Progenitor cell of endocrine pancreas (in vitro differentiated cells): ENCODE data around the gene NLRC4. TPM values are rescaled to one million over a fixed set of nuclear protein-coding genes. Genes with fewer than 3 reads are reported as not detected.
A peak's percentile ranks its signal among the peaks of the same experiment; 100 is the strongest.
"Not testable (repeated sequence)": the region's sequence is repeated elsewhere in the genome, so short reads cannot be mapped to it uniquely, and the experiment has no call there.

ENCODE experiments used
- DNase-seq: peaks from one replicate; pipeline ENCODE4 v3.0.0; 2021; ENCODE audit warnings: low spot score; ENCODE audit not compliant: unreplicated experiment
- H3K27ac Mint-ChIP-seq: 2 replicates; pipeline ENCODE4 v1.8.0; 2021; ENCODE audit warnings: mild to moderate bottlenecking, moderate library complexity, mixed read lengths
- H3K27me3 Mint-ChIP-seq: 2 replicates; pipeline ENCODE4 v1.8.0; 2021; ENCODE audit warnings: mixed read lengths
- H3K36me3 Mint-ChIP-seq: 2 replicates; pipeline ENCODE4 v1.8.0; 2022; ENCODE audit warnings: mixed read lengths; ENCODE audit not compliant: insufficient read depth
- H3K4me1 Mint-ChIP-seq: 2 replicates; pipeline ENCODE4 v1.8.0; 2021; ENCODE audit warnings: low read depth, mixed read lengths
- H3K4me3 Mint-ChIP-seq: 2 replicates; pipeline ENCODE4 v1.8.0; 2021; ENCODE audit warnings: low read depth, mild to moderate bottlenecking, moderate library complexity, mixed read lengths
- H3K9me3 Mint-ChIP-seq: 2 replicates; pipeline ENCODE4 v1.8.0; 2021; ENCODE audit warnings: low read depth, mixed read lengths
- total RNA-seq: library from RNA; stranded (reverse); gene quantifications from 2 replicates; pipeline ENCODE4 v1.2.1, GENCODE V29; 2021
- TF ChIP-seq, protein P1 (sequence below): fragments of 200-600 bp; sonication (generic); IDR thresholded peaks from one replicate; pipeline ENCODE4 v1.5.0; 2021; ENCODE audit warnings: antibody characterized with exemption, mild to moderate bottlenecking; ENCODE audit not compliant: unreplicated experiment

Gene NLRC4
- total RNA-seq, 1 donor from 2014 or later = not detected

DNA sequence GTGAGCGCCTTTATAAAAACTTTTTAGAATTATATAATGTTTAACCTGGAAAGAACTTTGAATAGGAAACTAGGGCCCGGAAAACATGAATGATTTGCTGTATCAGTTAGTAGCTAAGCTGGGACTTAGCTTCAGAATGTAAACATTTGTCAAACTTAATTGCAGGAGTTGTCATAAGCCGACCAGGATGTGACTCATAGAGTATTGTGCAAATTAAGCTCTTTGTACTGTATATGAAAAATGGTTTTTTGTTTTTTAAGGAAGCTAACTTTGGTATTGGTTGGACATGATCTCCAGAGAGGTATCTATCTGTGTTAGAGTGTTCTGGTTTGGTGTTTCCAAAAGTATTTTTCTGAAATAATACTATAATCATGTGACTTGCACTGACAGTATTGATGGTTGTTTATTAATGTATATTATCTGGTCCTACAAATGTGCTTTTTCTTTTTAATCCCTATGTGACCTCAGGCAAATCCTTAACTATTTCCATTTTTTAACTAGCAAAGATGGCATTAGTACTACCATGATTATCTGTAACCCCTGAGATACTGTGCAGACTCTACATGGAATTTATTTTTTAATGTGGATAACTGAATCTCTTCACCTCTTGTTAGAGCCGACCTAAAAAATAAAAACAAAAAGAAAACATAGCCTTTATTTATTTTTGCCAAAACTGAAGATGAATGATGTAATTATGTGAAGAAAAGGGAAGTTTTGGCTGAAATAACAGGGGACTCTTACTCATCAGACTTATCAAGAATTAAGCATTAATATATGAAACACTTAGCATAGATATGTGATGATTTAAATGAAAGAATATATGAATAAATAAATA is 24.7 kb upstream of the NLRC4 start:
- H3K27ac Mint-ChIP-seq = no peak overlapping the region
- H3K4me1 Mint-ChIP-seq = no peaks in the 10 kb centered on the region
- H3K36me3 Mint-ChIP-seq = peaks cover 12% of the 10 kb centered on the region
- TF ChIP-seq, protein P1, sequence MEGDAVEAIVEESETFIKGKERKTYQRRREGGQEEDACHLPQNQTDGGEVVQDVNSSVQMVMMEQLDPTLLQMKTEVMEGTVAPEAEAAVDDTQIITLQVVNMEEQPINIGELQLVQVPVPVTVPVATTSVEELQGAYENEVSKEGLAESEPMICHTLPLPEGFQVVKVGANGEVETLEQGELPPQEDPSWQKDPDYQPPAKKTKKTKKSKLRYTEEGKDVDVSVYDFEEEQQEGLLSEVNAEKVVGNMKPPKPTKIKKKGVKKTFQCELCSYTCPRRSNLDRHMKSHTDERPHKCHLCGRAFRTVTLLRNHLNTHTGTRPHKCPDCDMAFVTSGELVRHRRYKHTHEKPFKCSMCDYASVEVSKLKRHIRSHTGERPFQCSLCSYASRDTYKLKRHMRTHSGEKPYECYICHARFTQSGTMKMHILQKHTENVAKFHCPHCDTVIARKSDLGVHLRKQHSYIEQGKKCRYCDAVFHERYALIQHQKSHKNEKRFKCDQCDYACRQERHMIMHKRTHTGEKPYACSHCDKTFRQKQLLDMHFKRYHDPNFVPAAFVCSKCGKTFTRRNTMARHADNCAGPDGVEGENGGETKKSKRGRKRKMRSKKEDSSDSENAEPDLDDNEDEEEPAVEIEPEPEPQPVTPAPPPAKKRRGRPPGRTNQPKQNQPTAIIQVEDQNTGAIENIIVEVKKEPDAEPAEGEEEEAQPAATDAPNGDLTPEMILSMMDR = no peak
- H3K9me3 Mint-ChIP-seq = no peaks in the 10 kb centered on the region
- DNase-seq = no peak
- H3K4me3 Mint-ChIP-seq = no peak overlapping the region
- H3K27me3 Mint-ChIP-seq = no peaks in the 10 kb centered on the region

DNA sequence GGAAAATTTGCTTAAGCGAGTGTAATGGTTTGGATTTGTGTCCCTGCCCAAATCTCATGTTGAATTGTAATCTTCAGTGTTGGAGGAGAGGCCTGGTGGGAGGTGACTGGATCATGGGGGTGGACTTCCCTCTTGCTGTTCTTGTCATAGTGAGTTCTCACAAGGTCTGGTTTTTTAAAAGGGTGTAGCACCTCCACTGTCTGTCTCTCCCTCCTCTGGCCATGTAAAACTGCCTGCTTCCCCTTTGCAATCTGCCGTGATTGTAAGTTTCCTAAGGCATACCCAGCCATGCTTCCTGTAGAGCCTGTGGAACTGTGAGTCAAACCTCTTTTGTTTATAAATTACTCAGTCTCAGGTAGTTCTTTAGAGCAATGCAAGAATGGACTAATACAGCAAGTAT is 19.6 kb upstream of the NLRC4 start:
- no peak overlapping the region for H3K27ac Mint-ChIP-seq
- no peak for DNase-seq
- TF ChIP-seq, protein P1 = no peak
- no peaks in the 10 kb centered on the region for H3K27me3 Mint-ChIP-seq
- H3K9me3 Mint-ChIP-seq = no peaks in the 10 kb centered on the region
- H3K4me1 Mint-ChIP-seq = no peaks in the 10 kb centered on the region
- peaks cover 12% of the 10 kb centered on the region for H3K36me3 Mint-ChIP-seq
- H3K4me3 Mint-ChIP-seq = no peak overlapping the region

DNA sequence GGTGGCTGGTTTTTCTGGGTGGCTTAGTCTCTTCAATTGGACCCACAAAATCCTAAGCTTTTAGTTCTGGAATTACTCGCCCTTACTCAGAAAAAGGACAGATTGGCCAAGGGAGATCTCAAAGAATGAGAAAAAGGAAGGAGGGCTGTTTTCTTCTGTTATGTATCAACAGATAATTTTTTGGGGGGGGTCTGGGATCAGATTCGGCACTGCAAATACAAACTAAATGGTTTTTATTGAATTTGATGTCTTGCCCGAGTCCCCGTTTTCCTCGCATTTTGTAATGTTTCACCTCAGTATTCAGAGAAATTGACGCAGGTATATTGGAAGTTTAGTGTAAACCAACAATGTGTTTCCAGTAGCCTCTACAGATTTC is 13.8 kb upstream of the NLRC4 start:
- Mint-ChIP-seq H3K4me1 (peaks cover 6% of the 10 kb centered on the region), H3K27me3 (peaks cover 10% of the 10 kb centered on the region), H3K9me3 (peaks cover 3% of the 10 kb centered on the region), H3K36me3 (peaks cover 9% of the 10 kb centered on the region), H3K27ac (peak overlapping the region; percentile 92), H3K4me3 (peak overlapping the region; percentile 84)
- TF ChIP-seq, protein P1 = no peak
- no peak for DNase-seq

DNA sequence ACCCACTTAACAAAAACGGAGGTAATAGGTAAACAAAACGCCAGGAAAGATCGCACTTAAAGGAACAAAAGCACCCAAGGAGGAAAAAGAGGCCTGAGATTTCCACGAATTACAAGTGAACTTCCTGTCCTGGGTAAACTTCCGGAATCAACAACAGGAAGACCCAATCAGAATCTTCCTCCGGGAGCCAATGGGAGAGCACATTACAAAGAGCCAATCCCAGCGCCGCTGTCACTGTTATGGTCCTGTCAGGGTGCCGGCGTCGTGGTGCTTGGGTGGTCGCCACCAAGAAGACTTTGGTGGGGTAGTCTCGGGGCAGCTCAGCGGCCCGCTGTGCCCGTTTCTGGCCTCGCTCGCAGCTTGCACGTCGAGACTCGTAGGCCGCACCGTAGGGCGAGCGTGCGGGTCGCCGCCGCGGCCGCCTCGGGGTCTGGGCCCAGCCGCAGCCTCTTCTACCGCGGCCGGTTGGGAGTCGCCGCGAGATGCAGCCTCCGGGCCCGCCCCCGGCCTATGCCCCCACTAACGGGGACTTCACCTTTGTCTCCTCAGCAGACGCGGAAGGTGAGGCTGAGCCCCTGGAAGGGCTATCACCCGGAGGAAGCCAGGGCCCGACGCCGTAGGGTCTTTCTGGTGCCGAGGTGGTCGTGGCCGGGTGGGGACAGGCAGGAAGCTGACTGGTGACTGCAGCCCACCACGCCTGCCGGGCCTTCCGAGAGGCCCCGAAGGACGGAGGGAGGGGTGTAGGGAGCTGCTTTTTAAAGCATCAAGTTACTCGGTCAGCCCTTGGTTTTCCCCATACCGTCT is 13.2 kb upstream of the NLRC4 start, which contains the start of gene YIPF4:
Gene YIPF4, plus strand, starts transcription at position 231 of the 804 bp plus-strand sequence. Its CDS starts 252 bp downstream, at position 483.
- Mint-ChIP-seq H3K36me3 (peaks cover 6% of the 10 kb centered on the region), H3K27ac (peak within 1 kb of the TSS; percentile 99), H3K9me3 (peaks cover 3% of the 10 kb centered on the region), H3K4me1 (peaks cover 6% of the 10 kb centered on the region), H3K27me3 (peaks cover 12% of the 10 kb centered on the region), H3K4me3 (peak within 1 kb of the TSS; percentile 84)
- peak; percentile 77 for DNase-seq
- TF ChIP-seq, protein P1 = no peak

DNA sequence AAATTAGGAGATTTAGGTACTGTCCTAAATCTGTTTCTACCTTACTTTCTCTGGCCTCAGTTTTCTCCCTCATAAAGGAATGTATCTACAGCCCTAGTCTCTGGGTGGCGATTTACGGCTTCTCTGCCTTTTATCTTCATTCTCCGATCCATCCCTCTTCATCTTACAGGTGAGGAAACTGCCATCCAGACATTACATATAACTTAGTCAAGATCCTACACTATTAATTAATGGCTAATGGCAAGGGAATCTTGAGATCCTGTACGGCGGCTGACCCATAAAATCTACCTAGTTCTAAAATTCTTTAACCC is 12.6 kb upstream of the NLRC4 start:
- H3K36me3 Mint-ChIP-seq = peaks cover 6% of the 10 kb centered on the region
- TF ChIP-seq, protein P1 = no peak
- H3K4me1 Mint-ChIP-seq = peaks cover 6% of the 10 kb centered on the region
- H3K9me3 Mint-ChIP-seq = peaks cover 3% of the 10 kb centered on the region
- peak overlapping the region; percentile 99 for H3K27ac Mint-ChIP-seq
- DNase-seq = no peak
- H3K4me3 Mint-ChIP-seq = peak overlapping the region; percentile 84
- peaks cover 12% of the 10 kb centered on the region for H3K27me3 Mint-ChIP-seq

DNA sequence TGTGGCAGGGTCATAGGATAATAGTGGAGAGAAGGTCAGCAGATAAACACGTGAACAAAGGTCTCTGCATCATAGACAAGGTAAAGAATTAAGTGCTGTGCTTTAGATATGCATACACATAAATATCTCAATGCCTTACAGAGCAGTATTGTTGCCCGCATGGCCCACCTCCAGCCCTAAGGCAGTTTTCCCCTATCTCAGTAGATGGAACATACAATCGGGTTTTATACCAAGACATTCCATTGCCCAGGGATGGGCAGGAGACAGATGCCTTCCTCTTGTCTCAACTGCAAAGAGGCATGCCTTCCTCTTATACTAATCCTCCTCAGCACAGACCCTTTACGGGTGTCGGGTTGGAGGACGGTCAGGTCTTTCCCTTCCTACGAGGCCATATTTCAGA is 11.1 kb upstream of the NLRC4 start:
- peaks cover 12% of the 10 kb centered on the region for H3K27me3 Mint-ChIP-seq
- DNase-seq, H3K36me3 Mint-ChIP-seq, H3K4me1 Mint-ChIP-seq, H3K9me3 Mint-ChIP-seq: not testable (repeated sequence)
- H3K27ac Mint-ChIP-seq = peak overlapping the region; percentile 56
- peak overlapping the region; percentile 9 for H3K4me3 Mint-ChIP-seq
